HFFc6 (cell line): Measurements from ENCODE around the gene UVRAG. TPM values are rescaled to one million over a fixed set of nuclear protein-coding genes. Genes with fewer than 3 reads are reported as not detected.

Experiments
- DNase-seq: peaks from one replicate; pipeline ENCODE4 v3.0.0-alpha.2; 2018
- H3K27ac Mint-ChIP-seq: 2 replicates; pipeline ENCODE4 v1.8.0; 2020; ENCODE audit warnings: mild to moderate bottlenecking, mixed read lengths
- H3K27me3 Mint-ChIP-seq: 2 replicates; pipeline ENCODE4 v1.8.0; 2021; ENCODE audit warnings: mild to moderate bottlenecking, moderate library complexity, mixed read lengths; ENCODE audit not compliant: insufficient read depth
- H3K36me3 Mint-ChIP-seq: 2 replicates; pipeline ENCODE4 v1.8.0; 2021; ENCODE audit warnings: low read depth, mixed read lengths
- H3K4me1 Mint-ChIP-seq: 2 replicates; pipeline ENCODE4 v1.8.0; 2020; ENCODE audit warnings: low read depth, mixed read lengths
- H3K4me3 Mint-ChIP-seq: 2 replicates; pipeline ENCODE4 v1.8.0; 2020; ENCODE audit warnings: mild to moderate bottlenecking, moderate library complexity, mixed read lengths
- H3K9me3 Mint-ChIP-seq: 2 replicates; pipeline ENCODE4 v1.8.0; 2020; ENCODE audit warnings: mild to moderate bottlenecking, mixed read lengths
- CTCF ChIP-seq: fragments of 200-600 bp; sonication (generic); IDR thresholded peaks from 2 replicates; pipeline ENCODE4 v1.5.0; 2021; ENCODE audit warnings: antibody characterized with exemption, mild to moderate bottlenecking
- total RNA-seq, 6 experiments: library from RNA; stranded (reverse); fragmentation: NEBNext Ultra II Directional; extraction: Animal tissue kit (Norgen Biotek cat#: 25700); gene quantifications; 2 replicates in 1 of 6; 3 replicates in 5 of 6; pipeline ENCODE4 v1.2.3, GENCODE V29; 2021

The UVRAG gene
- total RNA-seq, 6 experiments from 2014 or later: 9.4 to 12.9 (median 10.7) TPM

GRCh38 chr11:76064192-76064591 is 249.2 kb downstream of the UVRAG start:
- TF ChIP-seq CTCF: no peak
- no peak overlapping the region for H3K4me3 Mint-ChIP-seq
- H3K9me3 Mint-ChIP-seq: no peaks in the 10 kb centered on the region
- H3K4me1 Mint-ChIP-seq: peaks cover 6% of the 10 kb centered on the region; the same call in 1 of the 2 replicates
- no peaks in the 10 kb centered on the region for H3K27me3 Mint-ChIP-seq
- H3K36me3 Mint-ChIP-seq: peaks cover 5% of the 10 kb centered on the region; the same call in 1 of the 2 replicates
- DNase-seq: no peak
- no peak overlapping the region for H3K27ac Mint-ChIP-seq

- H3K27me3 Mint-ChIP-seq: no peaks in the 10 kb centered on the region
- peaks cover 18% of the 10 kb centered on the region for H3K4me1 Mint-ChIP-seq
- no peaks in the 10 kb centered on the region for H3K9me3 Mint-ChIP-seq
- H3K4me3 Mint-ChIP-seq: no peak overlapping the region
- no peak for DNase-seq
- H3K27ac Mint-ChIP-seq: no peak overlapping the region
- no peak for TF ChIP-seq CTCF
- H3K36me3 Mint-ChIP-seq: peaks cover 5% of the 10 kb centered on the region; the same call in 1 of the 2 replicates
Observed at GRCh38 chr11:76067099-76067498, 252.1 kb downstream of the UVRAG start.

GRCh38 chr11:76069001-76069400 is 254.0 kb downstream of the UVRAG start:
- H3K4me1 Mint-ChIP-seq: peaks cover 37% of the 10 kb centered on the region
- H3K36me3 Mint-ChIP-seq: peaks cover 5% of the 10 kb centered on the region; the same call in 1 of the 2 replicates
- no peak for DNase-seq
- TF ChIP-seq CTCF: no peak
- no peaks in the 10 kb centered on the region for H3K27me3 Mint-ChIP-seq
- H3K9me3 Mint-ChIP-seq: no peaks in the 10 kb centered on the region
- no peak overlapping the region for H3K4me3 Mint-ChIP-seq
- H3K27ac Mint-ChIP-seq: no peak overlapping the region

DNA sequence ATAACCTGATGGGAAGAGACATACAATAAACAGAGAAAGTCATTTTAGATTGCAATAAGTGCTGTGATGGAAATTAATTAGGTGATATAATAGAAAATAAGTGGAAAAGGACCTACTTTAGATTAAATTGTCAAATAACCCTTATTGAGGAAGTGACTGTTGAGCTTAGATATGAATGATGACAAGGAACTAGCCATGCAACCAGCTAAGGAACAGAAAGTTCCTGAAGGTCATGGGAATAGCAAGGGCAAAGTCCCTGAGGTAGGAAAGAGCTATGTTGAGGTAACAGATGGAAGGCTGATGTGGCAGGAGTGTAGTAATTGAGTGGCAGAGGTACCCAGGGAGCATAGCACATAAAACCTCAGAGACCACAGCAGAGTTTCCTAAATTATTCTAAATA is 256.1 kb downstream of the UVRAG start:
- Mint-ChIP-seq H3K27me3 (no peaks in the 10 kb centered on the region), H3K9me3 (no peaks in the 10 kb centered on the region), H3K36me3 (peaks cover 10% of the 10 kb centered on the region; the same call in 1 of the 2 replicates), H3K4me3 (no peak overlapping the region), H3K27ac (no peak overlapping the region), H3K4me1 (peaks cover 58% of the 10 kb centered on the region)
- TF ChIP-seq CTCF: no peak
- DNase-seq: no peak

DNA sequence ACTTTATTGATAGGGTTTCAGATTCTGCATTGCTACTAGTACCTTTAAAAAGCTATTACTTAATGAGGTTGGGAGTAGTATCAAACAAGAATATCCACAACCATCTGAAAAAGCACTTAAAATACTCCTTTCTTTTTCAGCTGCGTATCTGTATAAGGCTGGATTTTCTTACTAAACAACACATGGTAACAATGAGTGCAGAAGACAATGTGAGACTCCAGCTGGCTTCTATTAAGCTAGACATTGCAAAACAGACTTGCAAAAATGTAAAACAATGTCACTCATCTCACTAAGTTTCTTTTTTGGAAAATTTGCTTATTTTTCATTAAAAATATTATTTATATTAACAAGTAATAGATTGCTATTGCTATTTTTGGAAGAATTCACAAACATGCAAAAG is 258.7 kb downstream of the UVRAG start:
- Mint-ChIP-seq H3K4me3 (no peak overlapping the region; the same call in 1 of the 2 replicates), H3K36me3 (peaks cover 7% of the 10 kb centered on the region; the same call in 1 of the 2 replicates), H3K27ac (no peak overlapping the region), H3K4me1 (peaks cover 66% of the 10 kb centered on the region), H3K9me3 (no peaks in the 10 kb centered on the region), H3K27me3 (no peaks in the 10 kb centered on the region)
- DNase-seq: peak; percentile 12
- TF ChIP-seq CTCF: no peak
